DMS 273 (cell line): Measurements from ENCODE around the gene POT1.

Source experiments
- DNase-seq: peaks from one replicate; lab custom pipeline; 2025; ENCODE audit not compliant: unreplicated experiment; lab: John Stamatoyannopoulos, UW

POT1 gene

DNA sequence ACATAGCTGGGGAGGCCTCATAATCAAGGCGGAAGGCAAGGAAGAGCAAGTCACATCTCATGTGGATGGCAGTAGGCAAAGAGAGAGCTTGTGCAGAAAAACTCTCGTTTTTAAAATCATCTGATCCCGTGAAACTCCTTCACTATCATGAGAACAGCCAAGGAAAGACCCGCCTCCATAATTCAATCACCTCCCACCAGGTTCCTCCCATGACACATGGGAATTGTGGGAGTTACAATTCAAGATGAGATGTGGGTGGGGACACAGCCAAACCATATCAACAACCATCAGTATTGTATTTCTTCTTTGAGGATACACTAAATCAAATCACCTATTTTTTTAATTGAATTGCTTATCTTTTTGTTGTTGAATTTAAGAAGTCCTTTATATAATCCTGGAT lies 16.7 kb downstream of the POT1 start:
- no peak for DNase-seq

- DNase-seq, result no peak
Measured at GRCh38 chr7:124909808-124910207, 19.8 kb downstream of the POT1 start.

DNA sequence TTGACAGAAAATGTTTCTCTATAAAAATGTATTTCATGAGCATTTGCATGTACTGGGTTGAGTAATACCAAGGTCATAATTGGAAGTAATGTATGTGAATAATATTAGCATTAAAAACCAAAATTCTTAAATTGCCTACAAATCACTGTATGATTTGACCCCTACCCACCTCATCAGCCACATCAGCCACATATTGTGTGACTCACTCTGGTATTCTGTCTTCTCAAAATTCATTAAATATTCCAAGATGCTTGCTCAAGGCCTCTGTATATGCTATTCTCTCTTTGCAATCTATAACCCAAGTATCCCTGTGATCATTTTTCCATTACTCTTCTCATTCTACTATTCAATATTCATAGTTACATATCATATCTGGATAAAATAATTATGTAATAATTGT lies 21.4 kb downstream of the POT1 start:
- no peak for DNase-seq

GRCh38 chr7:124907490-124907889 lies 22.1 kb downstream of the POT1 start:
- DNase-seq, result no peak

DNA sequence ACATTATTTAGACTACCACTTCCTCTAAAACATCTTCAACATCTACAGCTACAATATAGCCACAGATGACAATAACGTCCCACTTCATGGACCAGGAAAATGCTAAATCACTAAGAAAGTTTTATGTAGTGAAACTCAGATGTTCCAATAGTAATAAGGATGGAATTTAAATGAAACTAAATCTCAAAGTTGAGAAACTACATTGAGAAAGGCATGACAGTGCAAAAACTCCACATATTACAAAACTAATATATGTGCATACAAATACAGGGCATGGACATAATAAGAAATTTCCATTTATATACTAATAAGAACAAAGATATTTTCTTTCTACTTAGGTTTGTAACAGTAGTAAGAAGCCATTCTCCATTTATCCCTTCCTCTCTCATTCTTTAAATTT lies 31.1 kb downstream of the POT1 start:
- DNase-seq, result no peak

DNA sequence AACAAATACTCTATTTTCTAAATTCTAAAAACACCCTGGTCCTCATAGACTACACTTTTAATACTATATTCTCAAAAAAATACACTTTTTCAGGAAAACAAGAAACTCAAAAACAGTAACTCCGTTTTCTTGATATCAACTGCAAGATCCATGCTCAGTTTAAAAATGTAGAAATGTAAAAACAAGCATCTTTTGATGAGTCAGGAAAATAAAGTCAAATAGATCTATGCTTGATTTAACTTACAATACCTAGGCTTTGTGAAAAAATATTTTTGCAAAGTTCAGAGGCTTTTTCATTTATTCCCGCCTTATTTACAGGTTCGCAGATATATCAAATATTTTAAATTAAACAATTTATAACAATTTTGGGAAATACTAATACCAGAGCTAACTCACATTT lies 33.6 kb downstream of the POT1 start:
- no peak for DNase-seq

GRCh38 chr7:124893140-124893827 lies 36.3 kb downstream of the POT1 start:
- DNase-seq, result no peak

DNA sequence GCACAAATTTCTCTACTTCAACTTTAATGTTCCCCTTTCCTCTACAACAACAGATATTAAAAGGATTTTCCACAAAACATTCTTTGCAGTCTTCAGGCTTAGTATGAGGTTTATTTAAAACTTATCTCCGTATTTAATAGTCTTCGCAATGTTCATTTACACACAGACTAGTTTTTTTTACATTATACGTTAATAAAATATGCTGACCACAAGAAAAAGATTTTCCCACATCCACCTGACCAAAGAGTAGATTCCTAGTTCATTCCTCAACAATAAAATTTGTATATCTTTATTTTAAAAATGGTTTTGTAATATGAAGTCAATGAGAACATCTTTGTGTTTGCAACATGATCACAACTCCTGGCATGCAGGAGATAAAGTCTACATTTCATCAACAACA lies 42.4 kb downstream of the POT1 start:
- DNase-seq, result no peak

GRCh38 chr7:124881981-124882380 lies 47.6 kb downstream of the POT1 start:
- no peak for DNase-seq

DNA sequence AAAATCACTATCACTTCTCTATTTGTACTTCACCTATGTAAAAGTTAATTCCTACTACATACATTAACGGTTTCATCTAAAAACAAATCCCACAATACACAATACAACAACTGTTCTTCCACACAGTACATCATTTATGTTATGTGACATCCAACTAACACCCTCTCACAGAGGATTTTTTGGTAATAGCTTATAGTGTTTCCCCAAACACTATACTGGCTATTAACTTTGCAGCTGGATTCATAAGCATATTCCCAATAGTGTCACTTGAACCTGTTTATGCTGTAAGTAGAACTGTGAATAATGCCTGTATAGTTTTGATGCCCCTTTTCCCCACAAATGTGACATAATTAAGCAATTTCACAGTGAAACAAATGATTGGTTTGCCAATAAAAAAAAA lies 49.9 kb downstream of the POT1 start:
- no peak for DNase-seq

- DNase-seq, result no peak
Measured at GRCh38 chr7:124879103-124879502, 50.5 kb downstream of the POT1 start.

DNA sequence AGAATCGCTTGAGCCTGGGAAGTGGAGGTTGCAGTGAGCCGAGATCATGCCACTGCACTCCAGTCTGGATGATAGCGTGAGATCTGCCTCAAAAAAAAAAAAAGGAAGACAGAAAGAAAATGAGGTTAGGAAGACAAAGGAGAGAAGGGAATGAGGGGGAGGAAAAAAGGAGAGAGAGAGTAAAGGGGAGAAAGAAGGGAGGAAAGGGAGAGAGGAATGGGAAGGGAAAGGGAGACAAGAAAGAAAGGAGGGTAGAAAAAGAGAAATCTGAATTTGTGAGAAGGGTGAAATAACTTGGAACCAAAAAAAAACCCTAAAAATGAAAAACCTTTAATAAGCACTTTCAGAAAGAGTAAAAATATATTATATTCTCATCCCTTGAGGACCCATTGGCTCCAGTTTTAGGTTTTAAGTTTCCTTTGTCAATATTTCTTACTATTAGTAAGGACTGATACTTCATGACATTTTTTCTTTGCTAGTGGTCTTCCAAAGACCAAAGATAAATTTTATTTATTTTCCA lies 54.9 kb downstream of the POT1 start:
- no peak for DNase-seq

GRCh38 chr7:124857672-124858235 lies 71.9 kb downstream of the POT1 start:
- DNase-seq, result no peak

DNA sequence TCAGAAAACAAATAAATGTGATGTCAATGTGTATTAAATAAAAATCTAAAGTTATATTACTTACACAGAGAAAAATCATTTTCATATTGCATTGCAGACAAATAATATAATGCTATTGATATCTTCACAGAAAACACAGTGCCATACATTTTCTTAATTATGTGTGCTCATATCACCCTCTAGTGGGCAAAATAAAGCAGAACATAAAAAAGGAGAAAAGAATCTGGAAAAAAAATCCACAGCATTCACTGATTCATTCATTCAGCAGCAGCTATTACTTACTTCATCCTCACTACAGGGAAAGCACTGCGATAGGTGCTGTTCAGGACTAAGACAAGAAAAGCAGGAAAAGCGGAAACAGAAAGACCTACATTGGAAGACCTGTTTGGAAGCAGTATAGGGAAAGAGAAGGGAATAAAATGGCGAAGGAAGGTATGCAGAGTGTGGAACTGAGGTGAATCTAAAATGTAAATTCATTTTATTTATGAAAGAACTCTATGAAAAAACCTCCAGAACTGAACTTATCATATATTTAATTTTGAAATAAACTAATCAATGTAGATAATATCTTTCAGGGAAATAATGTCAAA lies 73.2 kb downstream of the POT1 start:
- peak; percentile 65 for DNase-seq

DNA sequence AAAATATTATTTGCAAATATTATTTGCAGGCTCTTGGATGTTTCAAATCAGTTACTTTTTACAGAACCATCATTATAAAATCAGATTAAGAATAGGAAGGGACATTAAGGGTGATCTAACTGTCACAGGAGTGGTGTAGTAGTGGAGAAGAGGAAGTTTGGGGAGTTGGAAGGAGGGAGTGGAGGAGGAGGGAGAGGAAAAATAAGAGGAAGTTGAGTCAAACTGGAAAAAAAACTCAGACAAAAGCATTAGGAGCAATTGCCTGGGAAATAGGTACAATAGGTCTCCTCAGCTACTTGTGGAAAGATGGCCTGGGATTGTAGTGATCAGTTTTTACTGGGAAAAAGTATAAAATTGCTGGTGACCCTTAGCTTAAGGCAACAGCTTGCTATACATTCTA lies 86.3 kb downstream of the POT1 start:
- no peak for DNase-seq

DNA sequence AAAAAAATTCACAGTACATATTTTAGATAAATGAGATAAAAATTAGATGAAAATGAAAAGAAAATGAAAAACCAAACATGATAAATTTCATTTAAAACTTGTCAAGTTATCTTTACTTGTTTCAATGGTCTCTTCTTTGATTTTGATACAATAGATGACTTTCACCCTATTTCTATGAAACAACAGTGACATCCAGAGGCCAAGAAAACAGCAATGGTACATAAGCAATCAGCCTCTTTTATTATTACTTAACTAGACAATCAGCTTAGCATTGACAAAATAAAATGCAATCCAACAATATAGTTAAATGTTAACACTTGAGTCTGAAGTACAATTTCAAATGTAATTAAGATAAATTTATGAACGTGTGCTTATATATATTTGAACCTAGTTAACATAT lies 89.2 kb downstream of the POT1 start:
- no peak for DNase-seq

- no peak for DNase-seq
Measured at GRCh38 chr7:124839687-124840086, 89.9 kb downstream of the POT1 start.

DNA sequence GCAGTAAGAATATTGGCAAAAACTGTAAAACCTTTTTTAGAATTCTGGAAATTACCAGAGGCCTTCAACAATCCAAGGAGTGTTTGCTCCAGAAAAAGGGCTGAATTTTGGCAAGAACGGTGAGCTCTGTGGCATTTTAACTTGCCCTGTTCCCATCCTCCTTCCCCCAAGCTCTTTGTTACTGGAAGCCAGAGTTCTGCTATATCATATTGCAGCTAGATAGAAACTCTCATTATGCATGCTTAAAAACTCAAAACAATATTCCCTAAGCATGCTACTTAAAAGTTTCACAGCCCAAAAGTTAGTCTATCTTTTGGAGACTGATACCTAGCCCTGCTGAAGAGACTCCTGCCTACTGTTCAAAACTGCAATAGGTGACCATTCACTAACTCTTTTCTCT lies 93.5 kb downstream of the POT1 start:
- DNase-seq, result no peak

DNA sequence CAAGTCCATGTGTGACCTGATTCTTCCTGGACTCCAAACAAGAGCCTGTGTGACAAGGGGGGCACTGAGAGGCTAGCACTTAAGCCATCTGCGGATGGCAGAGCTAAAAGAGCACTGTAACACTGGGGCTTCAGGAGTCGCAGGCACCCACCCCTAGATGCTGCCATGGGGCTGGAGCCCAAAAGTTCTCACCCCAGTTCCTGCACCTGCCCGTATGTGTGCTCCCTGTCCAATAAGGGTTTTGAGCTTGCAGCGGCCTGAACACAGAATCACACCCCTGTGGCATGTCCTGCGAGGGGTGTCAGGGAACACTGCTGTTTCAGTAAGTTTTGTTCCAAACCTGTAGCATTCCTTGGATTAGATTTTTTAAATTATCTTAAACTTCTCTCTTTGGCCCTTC lies 110.8 kb downstream of the POT1 start:
- DNase-seq, result no peak

- DNase-seq, result no peak
Measured at GRCh38 chr7:124813994-124814798, 115.4 kb downstream of the POT1 start.

GRCh38 chr7:124812764-124813163 lies 116.9 kb downstream of the POT1 start:
- DNase-seq, result no peak

DNA sequence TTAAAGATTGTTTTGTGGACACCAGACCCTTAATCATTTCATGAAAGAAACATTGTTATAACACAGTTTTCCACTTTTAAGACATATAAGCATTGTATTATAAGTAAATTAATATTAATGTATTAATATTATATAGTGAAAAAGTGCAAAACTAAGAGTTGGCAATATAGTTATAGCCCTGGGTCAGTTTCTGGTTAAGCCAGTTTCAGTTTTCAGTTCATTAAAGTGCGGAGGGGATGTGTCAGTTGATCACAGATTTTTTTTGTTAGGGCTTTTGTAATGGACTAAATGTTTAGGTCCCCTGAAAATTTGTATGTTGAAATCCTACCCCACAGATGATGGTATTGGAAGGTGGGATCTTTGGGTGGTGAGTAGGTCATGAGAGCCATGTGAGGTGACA lies 118.3 kb downstream of the POT1 start:
- DNase-seq, result no peak
